NB4 (cell line): ENCODE results near the gene HEBP1.

Source experiments
- DNase-seq: peaks from one replicate; pipeline ENCODE4 v3.0.0; 2010; ENCODE audit warnings: low read depth
- H3K4me3 ChIP-seq: one replicate; pipeline ENCODE4 v1.5.1; 2011; ENCODE audit warnings: mild to moderate bottlenecking, low read depth, low read length, moderate library complexity
- MYC ChIP-seq: IDR thresholded peaks from 2 replicates; pipeline ENCODE4 v1.6.1; 2011; ENCODE audit warnings: low read depth, low read length
- POLR2A ChIP-seq: IDR thresholded peaks from 2 replicates; pipeline ENCODE4 v1.6.1; 2011; ENCODE audit warnings: mild to moderate bottlenecking; ENCODE audit not compliant: insufficient read length; ENCODE audit errors: extremely low read depth
- TF ChIP-seq, protein P1 (sequence below): IDR thresholded peaks from 2 replicates; pipeline ENCODE4 v1.6.1; 2011; ENCODE audit warnings: low read depth, low read length
- TF ChIP-seq, protein P2 (sequence below): IDR thresholded peaks from one replicate; pipeline ENCODE4 v1.5.1; 2012; ENCODE audit warnings: low read depth, low read length

The HEBP1 gene

DNA sequence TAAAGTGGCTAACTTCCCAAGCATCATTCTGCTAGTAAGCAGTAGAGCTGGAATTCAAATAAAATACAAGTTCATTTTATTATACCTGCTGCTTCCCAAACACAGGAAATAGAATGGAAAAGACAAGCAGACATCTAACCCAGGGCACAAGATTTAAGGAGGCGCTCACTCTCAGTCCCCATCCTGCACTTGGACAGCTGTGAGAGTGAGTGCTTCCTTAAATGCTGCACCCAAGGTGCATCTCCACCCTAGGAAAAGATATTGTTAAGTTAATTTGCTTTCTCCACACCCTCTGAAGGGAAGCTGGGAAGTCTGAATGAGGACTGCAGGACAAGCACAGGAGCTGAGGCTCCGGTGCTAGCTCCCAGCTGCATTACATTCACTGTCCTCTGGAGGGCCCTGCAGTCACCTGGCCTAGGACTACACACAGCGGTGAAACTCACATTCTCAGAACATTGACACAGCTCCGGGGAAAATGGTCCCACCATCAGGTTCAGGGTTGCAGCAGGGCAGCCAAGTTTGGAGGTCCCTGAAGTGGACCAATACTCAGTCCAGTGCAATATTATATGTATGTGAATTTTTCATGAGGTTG lies 14.2 kb downstream of the HEBP1 start:
- H3K4me3 ChIP-seq: no peak overlapping the region
- TF ChIP-seq, protein P1, sequence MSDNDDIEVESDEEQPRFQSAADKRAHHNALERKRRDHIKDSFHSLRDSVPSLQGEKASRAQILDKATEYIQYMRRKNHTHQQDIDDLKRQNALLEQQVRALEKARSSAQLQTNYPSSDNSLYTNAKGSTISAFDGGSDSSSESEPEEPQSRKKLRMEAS: no peak
- TF ChIP-seq MYC (no peak), POLR2A (no peak)
- TF ChIP-seq, protein P2, sequence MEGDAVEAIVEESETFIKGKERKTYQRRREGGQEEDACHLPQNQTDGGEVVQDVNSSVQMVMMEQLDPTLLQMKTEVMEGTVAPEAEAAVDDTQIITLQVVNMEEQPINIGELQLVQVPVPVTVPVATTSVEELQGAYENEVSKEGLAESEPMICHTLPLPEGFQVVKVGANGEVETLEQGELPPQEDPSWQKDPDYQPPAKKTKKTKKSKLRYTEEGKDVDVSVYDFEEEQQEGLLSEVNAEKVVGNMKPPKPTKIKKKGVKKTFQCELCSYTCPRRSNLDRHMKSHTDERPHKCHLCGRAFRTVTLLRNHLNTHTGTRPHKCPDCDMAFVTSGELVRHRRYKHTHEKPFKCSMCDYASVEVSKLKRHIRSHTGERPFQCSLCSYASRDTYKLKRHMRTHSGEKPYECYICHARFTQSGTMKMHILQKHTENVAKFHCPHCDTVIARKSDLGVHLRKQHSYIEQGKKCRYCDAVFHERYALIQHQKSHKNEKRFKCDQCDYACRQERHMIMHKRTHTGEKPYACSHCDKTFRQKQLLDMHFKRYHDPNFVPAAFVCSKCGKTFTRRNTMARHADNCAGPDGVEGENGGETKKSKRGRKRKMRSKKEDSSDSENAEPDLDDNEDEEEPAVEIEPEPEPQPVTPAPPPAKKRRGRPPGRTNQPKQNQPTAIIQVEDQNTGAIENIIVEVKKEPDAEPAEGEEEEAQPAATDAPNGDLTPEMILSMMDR: peak; percentile 59
- DNase-seq: peak; percentile 44

DNA sequence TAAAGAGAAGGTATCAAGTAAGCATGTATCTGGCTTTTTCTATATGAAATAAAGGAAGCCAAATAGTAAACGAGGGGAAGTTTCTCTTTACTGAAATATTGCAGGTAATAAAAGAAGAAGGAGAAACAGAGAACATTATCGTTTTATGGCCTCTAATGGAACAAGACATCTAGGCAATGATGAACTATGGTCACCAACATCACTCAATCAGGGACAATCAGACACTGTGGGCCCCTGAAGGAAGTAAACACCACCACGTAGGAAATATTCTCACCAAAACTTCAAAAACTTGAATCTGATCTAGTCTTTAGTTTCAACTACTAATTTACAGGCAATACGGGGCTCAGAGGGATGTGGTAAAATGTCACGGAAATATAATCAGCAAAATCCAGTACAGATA lies 15.9 kb downstream of the HEBP1 start:
- H3K4me3 ChIP-seq: no peak overlapping the region
- no peak for DNase-seq
- TF ChIP-seq, protein P2: no peak
- TF ChIP-seq, protein P1: no peak
- TF ChIP-seq MYC (no peak), POLR2A (no peak)

DNA sequence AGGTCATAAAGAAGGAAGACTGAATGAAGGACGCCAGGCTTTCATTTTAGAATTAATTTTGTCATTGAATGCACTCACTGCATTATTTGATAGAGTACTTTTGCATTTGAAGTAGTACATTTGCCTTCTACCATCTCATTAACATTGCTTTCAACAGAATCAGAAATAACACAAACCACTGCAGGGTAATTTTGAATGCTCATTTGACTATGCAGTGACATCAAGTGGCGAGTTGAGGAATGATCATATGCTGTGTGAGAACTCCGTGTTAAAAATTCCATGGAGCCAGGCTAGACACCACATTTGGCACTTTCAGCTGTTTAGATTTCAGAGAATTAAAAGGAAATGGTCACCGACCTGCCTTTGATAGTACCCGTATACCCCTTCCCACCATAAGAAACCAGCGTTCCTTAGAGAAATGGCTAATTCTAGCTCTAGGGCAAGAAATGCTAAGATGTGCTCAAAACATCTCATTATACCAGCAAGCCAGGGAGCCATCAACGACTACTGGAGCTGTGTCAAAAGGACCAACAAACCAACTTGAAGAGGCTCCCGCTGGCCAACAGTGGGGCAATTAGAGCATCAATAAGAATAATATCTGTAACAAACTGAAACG lies 16.5 kb downstream of the HEBP1 start:
- TF ChIP-seq, protein P2: peak; percentile 44
- TF ChIP-seq, protein P1: no peak
- DNase-seq: peak; percentile 43
- no peak overlapping the region for H3K4me3 ChIP-seq

DNA sequence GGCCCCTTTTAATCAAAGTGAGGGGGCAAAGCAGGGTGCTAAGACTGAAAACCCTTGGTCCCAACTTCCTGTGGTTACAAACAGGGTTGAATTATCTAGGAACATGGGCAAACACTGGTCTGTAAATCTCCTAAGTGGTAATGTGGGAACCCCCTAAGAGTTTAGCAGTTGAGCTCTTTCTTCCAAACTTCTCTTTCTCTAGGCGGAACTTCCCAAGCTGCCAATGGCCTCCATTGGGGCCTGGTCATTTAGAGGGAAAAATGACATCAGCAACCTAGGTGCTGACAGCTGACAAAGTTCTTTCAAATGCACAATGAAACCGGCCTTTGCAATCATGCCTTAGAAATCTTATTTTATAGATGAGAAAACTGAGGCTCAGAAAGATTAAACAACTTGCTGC lies 17.7 kb downstream of the HEBP1 start:
- DNase-seq: no peak
- TF ChIP-seq, protein P2: no peak
- TF ChIP-seq, protein P1: no peak
- no peak for TF ChIP-seq MYC
- TF ChIP-seq POLR2A: no peak
- no peak overlapping the region for H3K4me3 ChIP-seq

DNA sequence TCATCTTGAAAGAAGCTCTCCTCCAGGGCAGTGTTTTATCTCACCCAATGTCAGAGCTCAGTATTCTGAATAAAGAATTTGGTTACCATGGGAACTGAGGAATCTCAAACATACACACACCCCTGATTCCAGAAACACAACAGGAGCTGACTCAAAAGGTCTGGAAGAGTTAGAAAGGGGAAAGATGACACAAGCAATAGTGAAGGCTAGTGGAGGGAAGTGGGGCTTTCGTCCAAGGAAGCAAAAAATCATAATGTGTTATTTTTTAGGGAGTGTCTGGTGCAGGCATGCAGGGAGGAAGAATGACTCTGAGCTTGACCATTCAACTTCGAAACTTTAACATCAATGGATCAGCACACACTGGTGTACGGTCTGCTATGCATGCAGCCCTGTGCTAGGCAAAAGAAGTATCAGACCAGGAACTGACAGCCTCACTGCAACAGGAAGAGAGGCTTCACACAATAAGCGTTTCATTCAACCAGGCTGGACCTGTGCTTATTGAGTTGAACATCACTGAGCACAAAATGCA lies 20.3 kb downstream of the HEBP1 start:
- no peak for DNase-seq
- no peak for TF ChIP-seq POLR2A
- no peak for TF ChIP-seq MYC
- TF ChIP-seq, protein P2: no peak
- TF ChIP-seq, protein P1: no peak
- no peak overlapping the region for H3K4me3 ChIP-seq
